ENCODE data around the gene LEF1.

GRCh38 chr4:108051343-108051742, 117.4 kb downstream of the LEF1 start:
- TF ChIP-seq POLR2A (IDR thresholded peaks at IDR 0.05) (no peak), CTCF (IDR thresholded peaks at IDR 0.05) (no peak), EP300 (IDR thresholded peaks at IDR 0.05) (no peak), POLR2AphosphoS5 (IDR thresholded peaks at IDR 0.05) (no peak)
